Colonic mucosa (tissue), 4 donors: Measurements from ENCODE around the gene SMAD3. TPM values are rescaled to one million over a fixed set of nuclear protein-coding genes. Genes with fewer than 3 reads are reported as not detected.

Experiments
- DNase-seq: peaks from one replicate; pipeline ENCODE4 v3.0.0-alpha.2; 2020
- H3K27ac ChIP-seq: fragments of 200-600 bp; one replicate; pipeline ENCODE4 v1.8.0; 2021
- H3K27me3 ChIP-seq: fragments of 200-600 bp; one replicate; pipeline ENCODE4 v1.8.0; 2021
- H3K36me3 ChIP-seq: fragments of 200-600 bp; one replicate; pipeline ENCODE4 v1.8.0; 2021
- H3K4me1 ChIP-seq: fragments of 200-600 bp; one replicate; pipeline ENCODE4 v1.8.0; 2021; ENCODE audit warnings: mild to moderate bottlenecking
- H3K4me3 ChIP-seq: fragments of 200-600 bp; one replicate; pipeline ENCODE4 v1.8.0; 2021
- H3K9ac ChIP-seq, 2 donors: one replicate each; pipeline ENCODE4 v1.7.0; 2013; ENCODE audit warnings: control low read depth in 2 of 2, low read depth in 2 of 2, low read length in 2 of 2
- H3K9me3 ChIP-seq: fragments of 200-600 bp; one replicate; pipeline ENCODE4 v1.8.0; 2021
- CTCF ChIP-seq: fragments of 200-600 bp; IDR thresholded peaks from one replicate; pipeline ENCODE4 v1.8.0; 2022; ENCODE audit warnings: antibody characterized with exemption, mild to moderate bottlenecking
- intact Hi-C: fragments of 100-400 bp; cut with DNase I; formaldehyde crosslinking; loops from one replicate; pipeline ENCODE4 v1.14.1; 2022
- total RNA-seq, 2 donors: library from RNA; stranded (reverse); fragmentation: NEBNext Ultra II Directional in 1 of 2; extraction: Animal tissue kit (Norgen Biotek cat#: 25700) in 1 of 2; gene quantifications; one replicate each; pipeline ENCODE4 v1.2.1, GENCODE V29; 2021
- donor health status: healthy.
- donor health status: DM: no; HTN: no; CAD: no.
- donor health status: DM: no; HTN: no; CAD: no.

SMAD3 gene
- total RNA-seq, 2 donors from 2014 or later = 38.6 to 62.1 TPM

- no peak overlapping the region for H3K9ac ChIP-seq
- H3K4me3 ChIP-seq = no peak overlapping the region
- no peaks in the 10 kb centered on the region for H3K4me1 ChIP-seq
- no peaks in the 10 kb centered on the region for H3K9me3 ChIP-seq
- peak; percentile 18 for DNase-seq
- peaks cover 8% of the 10 kb centered on the region for H3K36me3 ChIP-seq
- no peaks in the 10 kb centered on the region for H3K27me3 ChIP-seq
- no peak for TF ChIP-seq CTCF
- no peak overlapping the region for H3K27ac ChIP-seq
- intact Hi-C loops = no loop called here
These were observed 118.2 kb downstream of the SMAD3 start for GRCh38 chr15:67183443-67184169.

- Histone ChIP-seq H3K27ac (no peak overlapping the region), H3K4me1 (no peaks in the 10 kb centered on the region)
These were observed 119.0 kb downstream of the SMAD3 start for GRCh38 chr15:67184208-67184925.

GRCh38 chr15:67185051-67185450 is 119.6 kb downstream of the SMAD3 start:
- no peak for DNase-seq

More at GRCh38 chr15:67184208-67184925, 119.0 kb downstream of the SMAD3 start:
- Histone ChIP-seq H3K9me3 (no peaks in the 10 kb centered on the region), H3K4me3 (no peak overlapping the region), H3K27me3 (no peaks in the 10 kb centered on the region), H3K36me3 (peaks cover 8% of the 10 kb centered on the region), H3K9ac (no peak overlapping the region)
- no peak for DNase-seq
- intact Hi-C loops = no loop called here
- TF ChIP-seq CTCF = no peak

GRCh38 chr15:67185621-67186225 is 120.3 kb downstream of the SMAD3 start:
- no peaks in the 10 kb centered on the region for H3K27me3 ChIP-seq
- H3K9ac ChIP-seq = no peak overlapping the region
- DNase-seq = no peak
- no peak overlapping the region for H3K4me3 ChIP-seq
- no peak for TF ChIP-seq CTCF
- no peak overlapping the region for H3K27ac ChIP-seq
- no peaks in the 10 kb centered on the region for H3K4me1 ChIP-seq
- no peaks in the 10 kb centered on the region for H3K9me3 ChIP-seq
- intact Hi-C loops = no loop called here
- peaks cover 8% of the 10 kb centered on the region for H3K36me3 ChIP-seq

More at GRCh38 chr15:67185051-67185450, 119.6 kb downstream of the SMAD3 start:
- Histone ChIP-seq H3K4me1 (no peaks in the 10 kb centered on the region), H3K9ac (no peak overlapping the region), H3K36me3 (peaks cover 8% of the 10 kb centered on the region), H3K4me3 (no peak overlapping the region), H3K9me3 (no peaks in the 10 kb centered on the region), H3K27ac (no peak overlapping the region), H3K27me3 (no peaks in the 10 kb centered on the region)
- intact Hi-C loops = no loop called here
- no peak for TF ChIP-seq CTCF

- no peak overlapping the region for H3K4me3 ChIP-seq
- H3K27me3 ChIP-seq = no peaks in the 10 kb centered on the region
- intact Hi-C loops = no loop called here
- no peaks in the 10 kb centered on the region for H3K9me3 ChIP-seq
- H3K4me1 ChIP-seq = no peaks in the 10 kb centered on the region
- peak; percentile 47 for DNase-seq
- peaks cover 8% of the 10 kb centered on the region for H3K36me3 ChIP-seq
- no peak overlapping the region for H3K9ac ChIP-seq
- TF ChIP-seq CTCF = no peak
- H3K27ac ChIP-seq = no peak overlapping the region
These were observed 120.8 kb downstream of the SMAD3 start for GRCh38 chr15:67186226-67186649.
